Memory B cell (primary cell): Measurements from ENCODE around the gene PLA2G10.
"Not testable (repeated sequence)": the region's sequence is repeated elsewhere in the genome, so short reads cannot be mapped to it uniquely, and the experiment has no call there.

Source experiments
- ATAC-seq: fragments of 150-1000 bp; cut with Tn5 transposase; 2 replicates; pipeline ENCODE4 v1.10.0; 2021; ENCODE audit warnings: low read depth, mild to moderate bottlenecking, moderate library complexity
- DNase-seq, 2 donors: peaks; one replicate each; pipeline ENCODE4 v3.0.0; 2022; ENCODE audit warnings: low spot score in 2 of 2
- H3K27ac Mint-ChIP-seq: one replicate; pipeline ENCODE4 v1.8.0; 2022; ENCODE audit warnings: mild to moderate bottlenecking, moderate library complexity, mixed read lengths
- H3K27me3 Mint-ChIP-seq: one replicate; pipeline ENCODE4 v1.8.0; 2022; ENCODE audit warnings: mixed read lengths
- H3K36me3 Mint-ChIP-seq: one replicate; pipeline ENCODE4 v1.8.0; 2022; ENCODE audit warnings: mild to moderate bottlenecking, mixed read lengths
- H3K4me1 Mint-ChIP-seq: one replicate; pipeline ENCODE4 v1.8.0; 2022; ENCODE audit warnings: mixed read lengths
- H3K4me3 Mint-ChIP-seq: one replicate; pipeline ENCODE4 v1.8.0; 2022; ENCODE audit warnings: mild to moderate bottlenecking, moderate library complexity, mixed read lengths
- H3K9me3 Mint-ChIP-seq: one replicate; pipeline ENCODE4 v1.8.0; 2022; ENCODE audit warnings: mixed read lengths

The PLA2G10 gene, protein sequence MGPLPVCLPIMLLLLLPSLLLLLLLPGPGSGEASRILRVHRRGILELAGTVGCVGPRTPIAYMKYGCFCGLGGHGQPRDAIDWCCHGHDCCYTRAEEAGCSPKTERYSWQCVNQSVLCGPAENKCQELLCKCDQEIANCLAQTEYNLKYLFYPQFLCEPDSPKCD

DNA sequence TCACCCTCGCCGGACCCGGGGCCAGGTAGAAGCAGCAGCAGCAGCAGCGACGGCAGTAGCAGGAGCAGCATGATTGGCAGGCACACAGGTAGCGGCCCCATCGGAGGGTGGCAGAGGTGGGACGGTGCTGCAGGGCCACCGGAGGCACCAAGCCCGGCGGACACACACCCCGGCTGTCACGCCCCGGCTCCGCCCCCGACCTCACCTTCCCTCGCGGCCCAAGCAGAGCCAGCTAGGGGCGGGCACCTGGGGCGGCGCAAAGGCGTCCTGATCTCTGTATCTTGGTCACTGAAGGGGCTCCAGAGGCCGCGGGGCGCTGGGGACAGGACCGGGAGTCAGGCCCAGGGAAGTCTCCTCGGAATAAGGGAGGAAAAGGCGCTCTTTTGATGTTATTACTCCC is at the start of gene PLA2G10:
Gene PLA2G10 (minus strand): TSS at position 180 of the 400 bp plus-strand sequence. CDS start 79 bp downstream, at position 101.
- not testable (repeated sequence) for H3K4me3 Mint-ChIP-seq

DNA sequence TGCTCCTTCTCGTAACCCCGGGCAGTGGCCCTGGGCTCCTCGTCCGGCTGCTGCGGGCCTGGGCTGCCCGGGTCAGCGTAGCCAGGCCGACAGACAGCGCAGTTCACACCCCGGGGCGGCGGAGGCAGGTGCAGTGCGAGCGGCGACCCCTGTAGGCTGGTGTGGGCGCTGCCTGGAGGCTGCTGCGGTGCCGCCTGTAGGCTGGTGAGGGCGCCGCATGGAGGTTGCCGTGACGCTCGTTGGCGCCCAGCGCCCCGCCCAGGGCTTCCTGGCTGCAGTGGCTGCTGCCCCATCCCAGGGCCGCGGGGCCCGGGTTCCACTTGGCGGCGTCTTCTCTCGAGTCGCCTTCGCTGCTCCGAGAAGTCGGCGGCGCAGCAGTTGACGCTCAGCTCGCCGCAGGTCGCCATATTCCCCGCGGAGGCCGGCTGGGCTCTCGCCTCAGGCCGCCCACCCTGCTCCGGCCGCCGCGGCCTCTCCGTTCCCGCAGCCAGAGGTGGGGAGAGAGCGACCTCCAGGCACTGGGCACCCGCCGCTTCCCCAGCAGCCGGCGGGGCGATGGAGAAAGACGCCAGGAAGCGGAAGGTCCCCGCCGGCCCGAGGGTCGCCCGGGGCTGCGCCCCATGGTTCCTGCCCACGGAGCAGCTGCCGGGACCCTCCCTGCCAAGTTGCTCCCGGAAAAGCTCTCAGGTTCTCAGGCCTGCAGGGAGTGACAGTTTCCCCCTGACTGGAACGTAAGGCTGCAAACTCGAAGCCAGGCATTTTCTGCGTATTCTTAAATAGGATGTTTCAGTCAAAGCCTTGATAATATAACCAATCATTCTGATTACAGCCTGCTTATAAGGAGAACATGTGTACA is 48.4 kb upstream of the PLA2G10 start, which contains the start of gene NPIPA2:
Gene NPIPA2 (plus strand): TSS at position 261 of the 856 bp plus-strand sequence. CDS start 5,533 bp downstream, outside the sequence.
- not testable (repeated sequence) for H3K36me3 Mint-ChIP-seq, DNase-seq, H3K4me1 Mint-ChIP-seq, H3K27ac Mint-ChIP-seq, H3K4me3 Mint-ChIP-seq, H3K9me3 Mint-ChIP-seq, H3K27me3 Mint-ChIP-seq
- peak; percentile 99 for ATAC-seq

More for the DNA sequence above, at the start of gene PLA2G10:
- not testable (repeated sequence) for H3K9me3 Mint-ChIP-seq, DNase-seq, H3K36me3 Mint-ChIP-seq, H3K4me1 Mint-ChIP-seq, ATAC-seq, H3K27me3 Mint-ChIP-seq, H3K27ac Mint-ChIP-seq

DNA sequence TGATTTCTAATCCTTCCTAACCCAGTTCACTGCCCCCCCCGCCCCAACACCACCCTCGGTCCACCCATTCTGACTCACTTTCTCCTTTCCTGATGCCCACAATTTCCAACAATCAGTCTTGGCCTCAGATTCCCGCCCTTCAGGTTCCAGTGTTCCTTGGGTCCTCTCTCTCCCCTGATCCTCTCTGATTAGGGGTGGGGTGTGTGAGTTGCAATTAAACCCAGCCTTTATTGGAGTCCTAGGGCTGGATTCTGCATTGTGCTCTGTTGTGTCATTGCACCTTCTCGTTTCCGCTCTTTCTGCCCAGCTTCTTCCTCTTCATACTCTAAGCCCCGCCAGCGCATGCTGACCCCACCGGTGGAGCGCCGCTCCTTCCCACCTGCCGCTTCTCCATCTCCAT is 47.7 kb upstream of the PLA2G10 start:
- ATAC-seq: peak; percentile 2
- H3K4me1 Mint-ChIP-seq, H3K4me3 Mint-ChIP-seq, H3K9me3 Mint-ChIP-seq, H3K27ac Mint-ChIP-seq, H3K36me3 Mint-ChIP-seq, DNase-seq, H3K27me3 Mint-ChIP-seq: not testable (repeated sequence)

DNA sequence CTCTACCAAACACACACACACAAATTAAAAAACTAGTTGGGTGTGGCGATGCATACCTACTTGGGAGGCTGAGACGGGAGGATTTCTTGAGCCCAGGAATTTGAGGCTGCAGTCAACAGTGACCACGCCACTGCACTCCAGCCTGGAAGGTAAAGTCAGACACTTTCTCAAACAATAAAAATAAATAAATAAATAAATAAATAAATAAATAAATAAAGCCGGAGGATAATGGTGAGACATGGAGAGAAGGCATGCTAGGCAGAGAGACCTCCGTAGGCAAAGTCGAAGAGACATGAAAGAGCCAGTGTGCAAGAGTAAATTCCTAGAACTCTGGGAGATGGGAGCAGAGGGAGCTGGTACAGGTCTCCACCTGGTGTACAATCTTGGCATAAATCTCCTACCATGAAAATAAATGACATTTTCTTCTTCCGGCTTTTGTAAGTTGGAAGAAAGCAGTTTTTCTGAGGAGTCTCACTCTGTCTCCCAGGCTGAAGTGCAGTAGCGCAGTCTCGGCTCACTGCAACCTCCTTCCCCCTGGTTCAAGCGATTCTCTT is 46.8 kb upstream of the PLA2G10 start:
- H3K36me3 Mint-ChIP-seq, H3K4me1 Mint-ChIP-seq, ATAC-seq: not testable (repeated sequence)

DNA sequence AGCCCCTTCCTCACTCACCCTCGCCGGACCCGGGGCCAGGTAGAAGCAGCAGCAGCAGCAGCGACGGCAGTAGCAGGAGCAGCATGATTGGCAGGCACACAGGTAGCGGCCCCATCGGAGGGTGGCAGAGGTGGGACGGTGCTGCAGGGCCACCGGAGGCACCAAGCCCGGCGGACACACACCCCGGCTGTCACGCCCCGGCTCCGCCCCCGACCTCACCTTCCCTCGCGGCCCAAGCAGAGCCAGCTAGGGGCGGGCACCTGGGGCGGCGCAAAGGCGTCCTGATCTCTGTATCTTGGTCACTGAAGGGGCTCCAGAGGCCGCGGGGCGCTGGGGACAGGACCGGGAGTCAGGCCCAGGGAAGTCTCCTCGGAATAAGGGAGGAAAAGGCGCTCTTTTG is 39.1 kb upstream of the PLA2G10 start:
- not testable (repeated sequence) for H3K36me3 Mint-ChIP-seq, H3K27me3 Mint-ChIP-seq

More for the DNA sequence above, 46.8 kb upstream of the PLA2G10 start:
- not testable (repeated sequence) for H3K4me3 Mint-ChIP-seq, H3K27me3 Mint-ChIP-seq, DNase-seq, H3K9me3 Mint-ChIP-seq, H3K27ac Mint-ChIP-seq

DNA sequence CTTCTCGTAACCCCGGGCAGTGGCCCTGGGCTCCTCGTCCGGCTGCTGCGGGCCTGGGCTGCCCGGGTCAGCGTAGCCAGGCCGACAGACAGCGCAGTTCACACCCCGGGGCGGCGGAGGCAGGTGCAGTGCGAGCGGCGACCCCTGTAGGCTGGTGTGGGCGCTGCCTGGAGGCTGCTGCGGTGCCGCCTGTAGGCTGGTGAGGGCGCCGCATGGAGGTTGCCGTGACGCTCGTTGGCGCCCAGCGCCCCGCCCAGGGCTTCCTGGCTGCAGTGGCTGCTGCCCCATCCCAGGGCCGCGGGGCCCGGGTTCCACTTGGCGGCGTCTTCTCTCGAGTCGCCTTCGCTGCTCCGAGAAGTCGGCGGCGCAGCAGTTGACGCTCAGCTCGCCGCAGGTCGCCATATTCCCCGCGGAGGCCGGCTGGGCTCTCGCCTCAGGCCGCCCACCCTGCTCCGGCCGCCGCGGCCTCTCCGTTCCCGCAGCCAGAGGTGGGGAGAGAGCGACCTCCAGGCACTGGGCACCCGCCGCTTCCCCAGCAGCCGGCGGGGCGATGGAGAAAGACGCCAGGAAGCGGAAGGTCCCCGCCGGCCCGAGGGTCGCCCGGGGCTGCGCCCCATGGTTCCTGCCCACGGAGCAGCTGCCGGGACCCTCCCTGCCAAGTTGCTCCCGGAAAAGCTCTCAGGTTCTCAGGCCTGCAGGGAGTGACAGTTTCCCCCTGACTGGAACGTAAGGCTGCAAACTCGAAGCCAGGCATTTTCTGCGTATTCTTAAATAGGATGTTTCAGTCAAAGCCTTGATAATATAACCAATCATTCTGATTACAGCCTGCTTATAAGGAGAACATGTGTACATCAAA is 9.3 kb upstream of the PLA2G10 start, which contains the start of gene NPIPA3:
Gene NPIPA3 (plus strand): TSS at position 256 of the 856 bp plus-strand sequence. CDS start 5,533 bp downstream, outside the sequence.
- peak; percentile 99 for ATAC-seq
- not testable (repeated sequence) for H3K27me3 Mint-ChIP-seq, H3K36me3 Mint-ChIP-seq, H3K9me3 Mint-ChIP-seq, DNase-seq, H3K27ac Mint-ChIP-seq, H3K4me1 Mint-ChIP-seq, H3K4me3 Mint-ChIP-seq

More for the DNA sequence above, 39.1 kb upstream of the PLA2G10 start:
- H3K4me3 Mint-ChIP-seq, ATAC-seq, H3K27ac Mint-ChIP-seq, H3K4me1 Mint-ChIP-seq, DNase-seq, H3K9me3 Mint-ChIP-seq: not testable (repeated sequence)

DNA sequence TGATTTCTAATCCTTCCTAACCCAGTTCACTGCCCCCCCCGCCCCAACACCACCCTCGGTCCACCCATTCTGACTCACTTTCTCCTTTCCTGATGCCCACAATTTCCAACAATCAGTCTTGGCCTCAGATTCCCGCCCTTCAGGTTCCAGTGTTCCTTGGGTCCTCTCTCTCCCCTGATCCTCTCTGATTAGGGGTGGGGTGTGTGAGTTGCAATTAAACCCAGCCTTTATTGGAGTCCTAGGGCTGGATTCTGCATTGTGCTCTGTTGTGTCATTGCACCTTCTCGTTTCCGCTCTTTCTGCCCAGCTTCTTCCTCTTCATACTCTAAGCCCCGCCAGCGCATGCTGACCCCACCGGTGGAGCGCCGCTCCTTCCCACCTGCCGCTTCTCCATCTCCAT is 8.6 kb upstream of the PLA2G10 start:
- H3K27me3 Mint-ChIP-seq, ATAC-seq, H3K4me3 Mint-ChIP-seq, H3K9me3 Mint-ChIP-seq, H3K36me3 Mint-ChIP-seq, DNase-seq, H3K27ac Mint-ChIP-seq, H3K4me1 Mint-ChIP-seq: not testable (repeated sequence)

DNA sequence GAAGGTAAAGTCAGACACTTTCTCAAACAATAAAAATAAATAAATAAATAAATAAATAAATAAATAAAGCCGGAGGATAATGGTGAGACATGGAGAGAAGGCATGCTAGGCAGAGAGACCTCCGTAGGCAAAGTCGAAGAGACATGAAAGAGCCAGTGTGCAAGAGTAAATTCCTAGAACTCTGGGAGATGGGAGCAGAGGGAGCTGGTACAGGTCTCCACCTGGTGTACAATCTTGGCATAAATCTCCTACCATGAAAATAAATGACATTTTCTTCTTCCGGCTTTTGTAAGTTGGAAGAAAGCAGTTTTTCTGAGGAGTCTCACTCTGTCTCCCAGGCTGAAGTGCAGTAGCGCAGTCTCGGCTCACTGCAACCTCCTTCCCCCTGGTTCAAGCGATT is 7.8 kb upstream of the PLA2G10 start:
- H3K27ac Mint-ChIP-seq, H3K9me3 Mint-ChIP-seq, H3K4me3 Mint-ChIP-seq, H3K4me1 Mint-ChIP-seq, H3K27me3 Mint-ChIP-seq, DNase-seq, ATAC-seq, H3K36me3 Mint-ChIP-seq: not testable (repeated sequence)

DNA sequence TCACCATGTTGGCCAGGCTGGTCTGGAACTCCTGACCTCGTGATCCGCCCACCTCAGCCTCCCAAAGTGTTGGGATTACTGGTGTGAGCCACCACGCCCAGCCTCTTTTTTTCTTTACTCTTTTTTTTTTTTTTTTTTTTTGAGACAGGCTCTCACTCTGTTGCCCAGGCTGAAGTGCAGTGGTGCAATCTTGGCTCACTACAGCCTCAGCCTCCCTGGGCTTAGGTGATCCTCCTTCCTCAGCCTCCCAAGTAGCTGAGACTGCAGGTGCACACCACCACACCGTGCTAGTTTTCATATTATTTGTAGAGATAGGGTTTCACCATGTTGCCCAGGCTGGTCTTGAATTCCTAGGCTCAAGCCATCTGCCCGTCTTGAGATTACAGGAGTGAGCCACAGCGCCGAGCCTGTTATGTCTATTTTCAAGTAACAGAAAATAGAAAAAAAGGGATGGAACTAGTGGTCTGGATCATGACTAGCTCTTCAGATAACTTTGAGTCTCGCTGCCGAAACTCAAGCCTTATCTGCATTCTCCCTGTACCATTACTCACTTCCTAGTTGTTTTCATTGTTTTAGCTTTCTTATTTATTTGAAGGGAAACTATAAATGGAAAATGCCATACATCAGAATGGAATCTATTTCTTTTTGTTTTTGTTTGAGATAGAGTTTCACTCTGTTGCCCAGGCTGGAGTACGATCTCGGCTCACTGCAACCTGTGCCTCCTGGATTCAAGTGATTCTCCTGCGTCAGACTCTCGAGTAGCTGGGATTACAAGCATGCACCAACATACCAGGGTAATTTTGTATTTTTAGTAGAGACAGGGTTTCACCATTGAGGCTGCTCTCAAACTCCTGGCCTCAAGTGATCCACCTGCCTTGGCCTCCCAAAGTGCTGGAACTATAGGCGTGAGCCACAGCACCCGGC is 8.0 kb downstream of the PLA2G10 start:
- not testable (repeated sequence) for H3K4me1 Mint-ChIP-seq, DNase-seq, H3K4me3 Mint-ChIP-seq, H3K27me3 Mint-ChIP-seq, H3K36me3 Mint-ChIP-seq, H3K27ac Mint-ChIP-seq, ATAC-seq, H3K9me3 Mint-ChIP-seq

DNA sequence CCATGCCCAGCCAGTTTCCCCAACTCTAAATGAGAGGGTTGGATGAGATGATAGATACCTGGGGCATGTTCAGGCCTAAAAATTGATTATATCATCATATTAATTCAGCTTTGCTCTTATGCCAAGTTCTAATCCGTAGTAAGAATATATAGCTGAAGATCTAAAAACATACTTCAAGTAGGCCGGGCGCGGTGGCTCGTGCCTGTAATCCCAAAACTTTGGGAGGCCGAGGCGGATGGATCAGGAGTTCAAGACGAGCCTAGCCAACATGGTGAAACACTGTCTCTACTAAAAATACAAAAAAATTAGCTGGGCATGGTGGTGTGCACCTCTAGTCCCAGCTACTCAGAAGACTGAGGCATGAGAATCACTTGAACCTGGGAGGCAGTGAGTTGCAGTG is 12.0 kb downstream of the PLA2G10 start:
- Mint-ChIP-seq H3K4me1 (peaks cover 4% of the 10 kb centered on the region), H3K36me3 (peaks cover 4% of the 10 kb centered on the region), H3K4me3 (no peak overlapping the region), H3K27ac (no peak overlapping the region), H3K9me3 (peaks cover 3% of the 10 kb centered on the region), H3K27me3 (peaks cover 6% of the 10 kb centered on the region)
- no peak for ATAC-seq
- no peak for DNase-seq

DNA sequence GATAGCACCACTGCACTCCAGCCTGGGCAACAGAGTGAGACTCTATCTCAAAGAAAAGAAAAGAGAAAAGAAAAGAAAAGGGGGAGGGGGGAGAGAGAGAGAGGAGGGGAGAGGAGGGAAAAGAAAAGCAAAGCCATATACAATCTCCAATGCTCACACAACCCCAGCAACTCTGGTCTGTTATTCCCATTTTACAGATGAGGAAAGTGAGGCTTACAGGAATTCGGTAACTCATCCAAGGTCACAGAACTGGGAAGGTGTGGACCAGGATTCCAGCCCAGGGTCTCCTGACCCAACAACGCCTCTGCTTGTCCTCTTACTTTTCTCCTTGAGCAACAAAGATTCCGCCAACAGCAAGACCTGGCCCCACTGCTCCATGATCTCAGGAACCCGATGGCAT is 13.0 kb downstream of the PLA2G10 start:
- DNase-seq (no peak), ATAC-seq (no peak)
- Mint-ChIP-seq H3K4me3 (no peak overlapping the region), H3K36me3 (peaks cover 4% of the 10 kb centered on the region), H3K4me1 (peaks cover 4% of the 10 kb centered on the region), H3K27ac (no peak overlapping the region), H3K27me3 (peaks cover 6% of the 10 kb centered on the region), H3K9me3 (peaks cover 3% of the 10 kb centered on the region)

DNA sequence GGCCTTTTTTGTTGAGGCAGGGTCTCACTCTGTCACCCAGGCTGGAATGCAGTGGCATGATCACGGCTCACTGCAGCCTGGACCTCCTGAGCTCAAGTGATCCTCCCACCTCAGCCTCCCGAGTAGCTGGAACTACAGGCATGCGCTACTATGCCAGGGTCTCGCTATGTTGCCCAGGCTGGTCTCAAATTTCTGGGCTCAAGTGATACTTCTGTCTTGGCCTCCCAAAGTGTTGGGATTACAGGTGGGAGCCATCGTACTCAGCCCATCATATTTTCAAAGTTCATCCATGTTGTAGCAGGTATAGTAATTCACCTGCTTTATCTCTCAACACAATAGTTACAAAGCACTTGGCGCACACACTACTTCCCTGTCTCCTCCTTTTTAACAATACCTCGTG is 13.7 kb downstream of the PLA2G10 start:
- not testable (repeated sequence) for ATAC-seq, H3K4me1 Mint-ChIP-seq, DNase-seq, H3K27me3 Mint-ChIP-seq, H3K9me3 Mint-ChIP-seq, H3K27ac Mint-ChIP-seq, H3K4me3 Mint-ChIP-seq, H3K36me3 Mint-ChIP-seq
